Measurements from ENCODE around the gene IRS2. TPM values are rescaled to one million over a fixed set of nuclear protein-coding genes. Genes with fewer than 3 reads are reported as not detected.
A peak's percentile ranks its signal among the peaks of the same experiment; 100 is the strongest.

Gene IRS2
- total and polyA plus RNA-seq, 8 donors, result 2.8 to 9.8 (median 4.9) TPM

DNA sequence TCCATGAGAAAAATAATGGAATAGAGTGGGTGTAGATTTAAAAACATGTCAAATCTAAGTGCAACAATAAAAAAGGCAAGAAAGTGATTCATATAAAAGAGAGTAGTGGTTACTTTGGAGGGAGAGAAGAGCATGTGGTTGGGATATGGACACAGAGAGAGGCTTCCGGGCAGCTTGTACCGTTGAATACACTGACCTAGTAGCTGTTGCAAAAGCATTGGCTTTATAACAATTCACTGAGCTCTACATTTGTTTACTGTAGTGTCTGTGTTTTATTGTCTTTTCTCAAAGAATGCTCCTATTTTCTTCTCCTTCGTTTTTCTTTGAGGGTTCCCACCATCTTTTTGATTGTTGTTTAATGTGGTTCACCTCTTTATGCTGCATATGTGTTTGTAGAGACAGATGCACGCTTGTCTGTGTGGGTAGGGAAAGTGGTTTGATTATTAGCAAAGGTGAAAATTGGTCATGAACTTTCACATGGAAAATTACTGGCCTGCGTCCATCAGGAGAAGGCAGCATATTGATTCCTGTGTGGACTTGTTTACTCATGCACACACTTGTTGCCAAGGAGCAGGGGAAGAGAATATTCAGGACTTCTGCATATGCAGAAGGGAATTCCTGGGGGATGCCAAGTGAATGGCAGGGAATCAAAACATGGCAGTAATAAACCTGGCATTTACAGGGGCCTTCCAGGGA lies 29.9 kb upstream of the IRS2 start:
- peak in 4 of 6 donors; percentile 44 to 76 (median 57) for DNase-seq
- TF ChIP-seq, protein P1, sequence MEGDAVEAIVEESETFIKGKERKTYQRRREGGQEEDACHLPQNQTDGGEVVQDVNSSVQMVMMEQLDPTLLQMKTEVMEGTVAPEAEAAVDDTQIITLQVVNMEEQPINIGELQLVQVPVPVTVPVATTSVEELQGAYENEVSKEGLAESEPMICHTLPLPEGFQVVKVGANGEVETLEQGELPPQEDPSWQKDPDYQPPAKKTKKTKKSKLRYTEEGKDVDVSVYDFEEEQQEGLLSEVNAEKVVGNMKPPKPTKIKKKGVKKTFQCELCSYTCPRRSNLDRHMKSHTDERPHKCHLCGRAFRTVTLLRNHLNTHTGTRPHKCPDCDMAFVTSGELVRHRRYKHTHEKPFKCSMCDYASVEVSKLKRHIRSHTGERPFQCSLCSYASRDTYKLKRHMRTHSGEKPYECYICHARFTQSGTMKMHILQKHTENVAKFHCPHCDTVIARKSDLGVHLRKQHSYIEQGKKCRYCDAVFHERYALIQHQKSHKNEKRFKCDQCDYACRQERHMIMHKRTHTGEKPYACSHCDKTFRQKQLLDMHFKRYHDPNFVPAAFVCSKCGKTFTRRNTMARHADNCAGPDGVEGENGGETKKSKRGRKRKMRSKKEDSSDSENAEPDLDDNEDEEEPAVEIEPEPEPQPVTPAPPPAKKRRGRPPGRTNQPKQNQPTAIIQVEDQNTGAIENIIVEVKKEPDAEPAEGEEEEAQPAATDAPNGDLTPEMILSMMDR (IDR thresholded peaks at IDR 0.05), result no peak
- Histone ChIP-seq H3K4me1 (peaks cover 6 to 20% (median 14%) of the 10 kb centered on the region in 3 donors), H3K27me3 (no peaks in the 10 kb centered on the region), H3K27ac (peak overlapping the region in 3 of 4 donors; percentile 15 to 47 (median 33)), H3K4me3 (no peak overlapping the region), H3K36me3 (no peaks in the 10 kb centered on the region), H3K9me3 (no peaks in the 10 kb centered on the region)
- peak; percentile 84 to 96 (median 93) for ATAC-seq
- FAIRE-seq, result no peak
- intact Hi-C loops (cut with DNase I), result no loop called here
- WGBS, 2 donors, result 15% methylated on average over 5 of the region's 5 CpGs

DNA sequence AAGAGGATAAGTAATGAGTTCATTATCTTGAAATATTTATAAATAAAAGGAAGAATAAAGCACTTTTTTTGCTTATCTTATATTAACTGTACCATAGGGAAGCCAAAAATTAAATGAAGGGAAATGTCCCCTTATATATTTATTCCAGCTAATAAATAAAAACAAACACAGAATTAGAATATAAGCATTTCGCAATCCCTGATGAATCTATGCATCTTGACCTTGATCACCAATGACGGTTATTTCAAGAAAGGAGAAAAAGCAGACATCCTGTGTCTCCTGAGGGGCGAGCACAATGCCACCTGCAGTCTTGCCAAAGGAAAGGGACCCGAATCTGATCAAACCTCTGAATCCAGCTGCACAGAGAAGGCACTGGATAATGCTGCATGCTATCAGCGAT lies 29.3 kb upstream of the IRS2 start:
- intact Hi-C loops (cut with DNase I), result no loop called here
- DNase-seq, result no peak
- H3K27ac ChIP-seq, result peak overlapping the region in 3 of 4 donors; percentile 15 to 47 (median 33)
- peaks cover 6 to 20% (median 14%) of the 10 kb centered on the region in 3 donors for H3K4me1 ChIP-seq
- no peak for ATAC-seq
- H3K27me3 ChIP-seq, result no peaks in the 10 kb centered on the region
- FAIRE-seq, result no peak
- TF ChIP-seq, protein P1 (IDR thresholded peaks at IDR 0.05), result no peak
- no peaks in the 10 kb centered on the region for H3K36me3 ChIP-seq
- 71 to 75% methylated on average over 5 of the region's 5 CpGs for WGBS, 2 donors
- H3K4me3 ChIP-seq, result no peak overlapping the region
- H3K9me3 ChIP-seq, result no peaks in the 10 kb centered on the region

DNA sequence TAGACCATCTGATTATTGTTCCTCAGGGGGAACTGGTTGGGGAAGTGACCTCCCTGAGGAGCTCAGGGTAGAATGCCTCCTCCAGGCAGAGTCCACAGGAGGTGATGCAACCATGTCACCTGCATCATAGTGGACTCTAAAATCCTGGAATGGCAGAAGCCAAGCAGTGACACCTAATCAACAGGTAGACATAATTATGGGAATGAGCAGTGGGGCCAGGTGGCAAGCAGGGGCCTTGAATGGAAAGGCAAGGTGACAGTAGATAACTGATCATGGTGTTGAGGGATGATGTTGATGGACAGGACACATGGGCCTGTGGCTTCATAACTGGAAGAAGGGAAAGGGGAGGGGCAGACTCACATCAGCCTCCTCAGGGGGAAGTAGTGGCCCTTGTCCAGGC lies 27.3 kb upstream of the IRS2 start:
- TF ChIP-seq, protein P1 (IDR thresholded peaks at IDR 0.05), result no peak
- DNase-seq (no peak), FAIRE-seq (no peak), ATAC-seq (no peak)
- Histone ChIP-seq H3K27ac (no peak overlapping the region), H3K4me1 (peaks cover 6 to 20% (median 14%) of the 10 kb centered on the region in 3 donors), H3K27me3 (no peaks in the 10 kb centered on the region), H3K36me3 (no peaks in the 10 kb centered on the region), H3K9me3 (no peaks in the 10 kb centered on the region), H3K4me3 (no peak overlapping the region)
- intact Hi-C loops (cut with DNase I), result no loop called here

DNA sequence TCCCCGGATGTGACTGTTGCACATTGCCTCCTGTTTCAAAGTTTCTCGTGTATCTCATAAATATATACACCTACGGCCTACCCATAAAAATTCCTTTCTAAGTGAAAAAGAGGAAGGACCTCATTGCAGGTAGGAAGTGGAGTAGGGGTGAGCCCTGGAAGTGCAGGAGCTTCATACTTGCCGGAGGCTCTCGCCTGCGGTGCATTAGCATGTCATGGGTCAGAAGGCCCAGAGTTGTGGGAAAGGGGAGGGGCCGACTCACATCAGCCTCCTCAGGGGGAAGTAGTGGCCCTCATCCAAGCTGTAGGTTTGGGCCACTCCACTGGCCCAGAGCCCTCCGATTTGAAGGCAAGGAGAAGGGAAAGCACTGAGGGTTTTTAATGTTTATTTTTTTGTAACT lies 26.0 kb upstream of the IRS2 start:
- no peak for FAIRE-seq
- H3K4me1 ChIP-seq, result peaks cover 6 to 20% (median 14%) of the 10 kb centered on the region in 3 donors
- intact Hi-C loops (cut with DNase I), result no loop called here
- WGBS, 2 donors, result 82 to 96% methylated on average over 8 of the region's 8 CpGs
- ATAC-seq, result no peak
- DNase-seq, result no peak
- H3K27ac ChIP-seq, result no peak overlapping the region
- no peaks in the 10 kb centered on the region for H3K9me3 ChIP-seq
- H3K27me3 ChIP-seq, result no peaks in the 10 kb centered on the region
- TF ChIP-seq, protein P1 (IDR thresholded peaks at IDR 0.05), result no peak
- no peaks in the 10 kb centered on the region for H3K36me3 ChIP-seq
- no peak overlapping the region for H3K4me3 ChIP-seq

Measured in pancreas (tissue), 10 donors.